ENCODE results near the gene GAGE12F.
"Not testable (repeated sequence)": the region's sequence is repeated elsewhere in the genome, so short reads cannot be mapped to it uniquely, and the experiment has no call there.

GAGE12F gene, protein sequence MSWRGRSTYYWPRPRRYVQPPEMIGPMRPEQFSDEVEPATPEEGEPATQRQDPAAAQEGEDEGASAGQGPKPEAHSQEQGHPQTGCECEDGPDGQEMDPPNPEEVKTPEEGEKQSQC

DNA sequence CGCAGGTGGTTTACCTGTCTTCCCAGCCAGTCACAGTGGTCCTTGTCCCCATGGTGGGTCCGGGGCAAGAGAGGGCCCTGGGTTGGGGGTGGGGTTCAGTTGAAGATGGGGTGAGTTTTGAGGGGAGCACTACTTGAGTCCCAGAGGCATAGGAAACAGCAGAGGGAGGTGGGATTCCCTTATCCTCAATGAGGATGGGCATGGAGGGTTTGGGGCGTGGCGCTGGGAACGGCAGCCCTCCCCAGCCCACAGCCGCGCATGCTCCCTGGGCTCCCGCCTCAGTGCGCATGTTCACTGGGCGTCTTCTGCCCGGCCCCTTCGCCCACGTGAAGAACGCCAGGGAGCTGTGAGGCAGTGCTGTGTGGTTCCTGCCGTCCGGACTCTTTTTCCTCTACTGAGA lies at the start of gene GAGE12F:
TSS of gene GAGE12F (plus strand) at position 301 of the 400 bp plus-strand sequence. CDS start 1,155 bp downstream, outside the sequence.
- not testable (repeated sequence) for DNase-seq

DNA sequence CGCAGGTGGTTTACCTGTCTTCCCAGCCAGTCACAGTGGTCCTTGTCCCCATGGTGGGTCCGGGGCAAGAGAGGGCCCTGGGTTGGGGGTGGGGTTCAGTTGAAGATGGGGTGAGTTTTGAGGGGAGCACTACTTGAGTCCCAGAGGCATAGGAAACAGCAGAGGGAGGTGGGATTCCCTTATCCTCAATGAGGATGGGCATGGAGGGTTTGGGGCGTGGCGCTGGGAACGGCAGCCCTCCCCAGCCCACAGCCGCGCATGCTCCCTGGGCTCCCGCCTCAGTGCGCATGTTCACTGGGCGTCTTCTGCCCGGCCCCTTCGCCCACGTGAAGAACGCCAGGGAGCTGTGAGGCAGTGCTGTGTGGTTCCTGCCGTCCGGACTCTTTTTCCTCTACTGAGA lies 28.8 kb upstream of the GAGE12F start, which contains the start of gene GAGE12C:
TSS of gene GAGE12C (plus strand) at position 301 of the 400 bp plus-strand sequence. CDS start 1,155 bp downstream, outside the sequence.
- DNase-seq = not testable (repeated sequence)

DNA sequence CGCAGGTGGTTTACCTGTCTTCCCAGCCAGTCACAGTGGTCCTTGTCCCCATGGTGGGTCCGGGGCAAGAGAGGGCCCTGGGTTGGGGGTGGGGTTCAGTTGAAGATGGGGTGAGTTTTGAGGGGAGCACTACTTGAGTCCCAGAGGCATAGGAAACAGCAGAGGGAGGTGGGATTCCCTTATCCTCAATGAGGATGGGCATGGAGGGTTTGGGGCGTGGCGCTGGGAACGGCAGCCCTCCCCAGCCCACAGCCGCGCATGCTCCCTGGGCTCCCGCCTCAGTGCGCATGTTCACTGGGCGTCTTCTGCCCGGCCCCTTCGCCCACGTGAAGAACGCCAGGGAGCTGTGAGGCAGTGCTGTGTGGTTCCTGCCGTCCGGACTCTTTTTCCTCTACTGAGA lies 19.2 kb upstream of the GAGE12F start, which contains the start of gene GAGE12D:
TSS of gene GAGE12D (plus strand) at position 301 of the 400 bp plus-strand sequence. CDS start 1,155 bp downstream, outside the sequence.
- DNase-seq = not testable (repeated sequence)

DNA sequence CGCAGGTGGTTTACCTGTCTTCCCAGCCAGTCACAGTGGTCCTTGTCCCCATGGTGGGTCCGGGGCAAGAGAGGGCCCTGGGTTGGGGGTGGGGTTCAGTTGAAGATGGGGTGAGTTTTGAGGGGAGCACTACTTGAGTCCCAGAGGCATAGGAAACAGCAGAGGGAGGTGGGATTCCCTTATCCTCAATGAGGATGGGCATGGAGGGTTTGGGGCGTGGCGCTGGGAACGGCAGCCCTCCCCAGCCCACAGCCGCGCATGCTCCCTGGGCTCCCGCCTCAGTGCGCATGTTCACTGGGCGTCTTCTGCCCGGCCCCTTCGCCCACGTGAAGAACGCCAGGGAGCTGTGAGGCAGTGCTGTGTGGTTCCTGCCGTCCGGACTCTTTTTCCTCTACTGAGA lies 9.7 kb upstream of the GAGE12F start, which contains the start of gene GAGE12E:
TSS of gene GAGE12E (plus strand) at position 301 of the 400 bp plus-strand sequence. CDS start 1,155 bp downstream, outside the sequence.
- not testable (repeated sequence) for DNase-seq

DNA sequence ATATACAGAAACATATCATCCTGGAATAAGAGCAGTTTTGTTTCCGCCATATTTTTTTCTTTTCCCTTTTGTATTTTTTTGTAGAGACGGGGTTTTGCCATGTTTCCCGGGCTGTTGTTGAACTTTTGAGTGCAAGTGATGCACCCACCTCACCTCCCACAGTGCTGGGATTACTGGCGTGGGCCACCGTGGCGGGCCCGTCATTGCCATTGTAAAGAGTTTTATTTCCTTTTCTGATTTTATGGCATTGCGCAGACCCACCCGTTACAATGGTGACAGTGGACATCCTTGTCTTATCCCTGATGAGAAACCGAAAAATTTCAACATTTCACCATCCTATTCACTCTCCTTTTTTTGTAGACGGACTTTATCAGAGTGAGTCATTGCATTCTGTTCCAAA lies 8.1 kb downstream of the GAGE12F start:
- not testable (repeated sequence) for DNase-seq

DNA sequence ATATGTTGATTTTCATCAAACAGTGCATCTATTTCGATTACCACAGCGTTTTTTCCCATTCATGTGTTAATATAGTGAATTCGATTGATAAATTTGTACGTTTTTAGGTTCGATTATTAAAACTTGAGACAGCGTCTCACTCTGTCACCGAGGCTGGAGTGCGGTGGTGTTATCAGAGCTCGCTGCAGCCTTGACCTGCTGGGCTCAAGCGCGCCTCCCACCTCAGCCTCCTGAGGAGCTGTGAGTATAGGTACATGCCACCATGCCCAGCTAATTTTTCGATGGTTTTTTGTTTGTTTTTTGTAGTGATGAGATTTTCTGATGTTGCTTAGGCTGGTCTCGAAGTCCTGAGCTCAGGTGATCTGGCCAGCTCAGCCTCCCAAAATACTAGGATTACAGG lies 8.5 kb downstream of the GAGE12F start:
- not testable (repeated sequence) for DNase-seq

DNA sequence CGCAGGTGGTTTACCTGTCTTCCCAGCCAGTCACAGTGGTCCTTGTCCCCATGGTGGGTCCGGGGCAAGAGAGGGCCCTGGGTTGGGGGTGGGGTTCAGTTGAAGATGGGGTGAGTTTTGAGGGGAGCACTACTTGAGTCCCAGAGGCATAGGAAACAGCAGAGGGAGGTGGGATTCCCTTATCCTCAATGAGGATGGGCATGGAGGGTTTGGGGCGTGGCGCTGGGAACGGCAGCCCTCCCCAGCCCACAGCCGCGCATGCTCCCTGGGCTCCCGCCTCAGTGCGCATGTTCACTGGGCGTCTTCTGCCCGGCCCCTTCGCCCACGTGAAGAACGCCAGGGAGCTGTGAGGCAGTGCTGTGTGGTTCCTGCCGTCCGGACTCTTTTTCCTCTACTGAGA lies 9.5 kb downstream of the GAGE12F start, which contains the start of gene GAGE12G:
TSS of gene GAGE12G (plus strand) at position 301 of the 400 bp plus-strand sequence. CDS start 1,155 bp downstream, outside the sequence.
- DNase-seq = not testable (repeated sequence)

DNA sequence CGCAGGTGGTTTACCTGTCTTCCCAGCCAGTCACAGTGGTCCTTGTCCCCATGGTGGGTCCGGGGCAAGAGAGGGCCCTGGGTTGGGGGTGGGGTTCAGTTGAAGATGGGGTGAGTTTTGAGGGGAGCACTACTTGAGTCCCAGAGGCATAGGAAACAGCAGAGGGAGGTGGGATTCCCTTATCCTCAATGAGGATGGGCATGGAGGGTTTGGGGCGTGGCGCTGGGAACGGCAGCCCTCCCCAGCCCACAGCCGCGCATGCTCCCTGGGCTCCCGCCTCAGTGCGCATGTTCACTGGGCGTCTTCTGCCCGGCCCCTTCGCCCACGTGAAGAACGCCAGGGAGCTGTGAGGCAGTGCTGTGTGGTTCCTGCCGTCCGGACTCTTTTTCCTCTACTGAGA lies 19.0 kb downstream of the GAGE12F start, which contains the start of gene GAGE12H:
TSS of gene GAGE12H (plus strand) at position 301 of the 400 bp plus-strand sequence. CDS start 1,155 bp downstream, outside the sequence.
- not testable (repeated sequence) for DNase-seq

DNA sequence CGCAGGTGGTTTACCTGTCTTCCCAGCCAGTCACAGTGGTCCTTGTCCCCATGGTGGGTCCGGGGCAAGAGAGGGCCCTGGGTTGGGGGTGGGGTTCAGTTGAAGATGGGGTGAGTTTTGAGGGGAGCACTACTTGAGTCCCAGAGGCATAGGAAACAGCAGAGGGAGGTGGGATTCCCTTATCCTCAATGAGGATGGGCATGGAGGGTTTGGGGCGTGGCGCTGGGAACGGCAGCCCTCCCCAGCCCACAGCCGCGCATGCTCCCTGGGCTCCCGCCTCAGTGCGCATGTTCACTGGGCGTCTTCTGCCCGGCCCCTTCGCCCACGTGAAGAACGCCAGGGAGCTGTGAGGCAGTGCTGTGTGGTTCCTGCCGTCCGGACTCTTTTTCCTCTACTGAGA lies 28.6 kb downstream of the GAGE12F start, which contains the start of gene GAGE2A:
TSS of gene GAGE2A (plus strand) at position 301 of the 400 bp plus-strand sequence. CDS start 1,155 bp downstream, outside the sequence.
- not testable (repeated sequence) for DNase-seq

DNA sequence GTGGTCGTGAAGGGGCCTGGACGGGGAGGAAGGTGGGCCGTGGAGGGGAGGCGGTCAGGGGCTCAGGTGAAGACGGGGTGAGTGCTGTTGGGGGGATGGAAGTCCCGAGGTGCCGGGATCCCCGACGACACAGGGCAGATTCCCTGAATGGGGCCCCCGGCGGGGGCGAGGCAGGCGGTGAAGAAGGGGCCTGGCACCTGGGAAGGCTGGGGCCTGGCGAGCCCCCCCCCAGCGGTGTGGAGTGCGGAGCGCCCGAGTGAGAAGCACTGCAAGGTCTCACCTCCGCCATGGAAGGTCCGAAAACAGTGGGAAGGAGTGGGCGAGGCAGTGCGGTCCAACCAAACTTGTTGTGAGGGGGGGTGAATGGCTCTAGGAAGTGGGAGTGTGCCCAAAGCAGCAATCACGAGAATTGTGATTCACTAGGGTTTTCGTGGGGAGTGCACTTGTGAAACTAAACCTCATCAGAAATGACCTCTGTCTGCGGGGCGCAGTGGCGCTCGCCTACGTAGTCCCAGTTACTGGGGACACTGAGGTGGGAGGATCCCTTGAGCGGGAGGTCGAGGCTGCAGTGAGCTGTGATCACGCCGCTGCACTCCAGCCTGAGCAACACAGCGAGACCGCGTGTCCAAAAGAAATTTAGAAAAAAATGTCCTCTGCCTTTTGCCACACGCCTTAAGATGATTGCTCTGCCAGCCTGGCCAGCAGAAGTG lies 29.3 kb downstream of the GAGE12F start:
- not testable (repeated sequence) for DNase-seq

DNA sequence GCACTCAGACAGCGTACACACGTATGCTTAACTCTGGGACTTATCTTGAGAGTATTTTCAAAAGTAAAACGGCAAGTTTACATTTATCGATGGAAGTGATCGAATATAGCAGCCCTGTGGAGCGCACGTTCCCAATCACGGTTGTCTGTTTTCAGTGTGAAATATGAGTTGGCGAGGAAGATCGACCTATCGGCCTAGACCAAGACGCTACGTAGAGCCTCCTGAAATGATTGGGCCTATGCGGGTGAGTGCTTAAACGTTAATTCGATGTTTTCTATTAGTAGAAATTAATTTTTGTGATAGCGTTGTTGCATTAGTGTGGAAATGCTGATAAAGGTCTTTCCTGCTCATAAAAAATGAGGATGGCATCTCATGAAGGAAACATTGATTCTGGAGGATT lies 29.8 kb downstream of the GAGE12F start:
- not testable (repeated sequence) for DNase-seq

DNA sequence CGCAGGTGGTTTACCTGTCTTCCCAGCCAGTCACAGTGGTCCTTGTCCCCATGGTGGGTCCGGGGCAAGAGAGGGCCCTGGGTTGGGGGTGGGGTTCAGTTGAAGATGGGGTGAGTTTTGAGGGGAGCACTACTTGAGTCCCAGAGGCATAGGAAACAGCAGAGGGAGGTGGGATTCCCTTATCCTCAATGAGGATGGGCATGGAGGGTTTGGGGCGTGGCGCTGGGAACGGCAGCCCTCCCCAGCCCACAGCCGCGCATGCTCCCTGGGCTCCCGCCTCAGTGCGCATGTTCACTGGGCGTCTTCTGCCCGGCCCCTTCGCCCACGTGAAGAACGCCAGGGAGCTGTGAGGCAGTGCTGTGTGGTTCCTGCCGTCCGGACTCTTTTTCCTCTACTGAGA lies 38.1 kb downstream of the GAGE12F start, which contains the start of gene GAGE1:
TSS of gene GAGE1 (plus strand) at position 301 of the 400 bp plus-strand sequence. CDS start 1,155 bp downstream, outside the sequence.
- DNase-seq = not testable (repeated sequence)

DNA sequence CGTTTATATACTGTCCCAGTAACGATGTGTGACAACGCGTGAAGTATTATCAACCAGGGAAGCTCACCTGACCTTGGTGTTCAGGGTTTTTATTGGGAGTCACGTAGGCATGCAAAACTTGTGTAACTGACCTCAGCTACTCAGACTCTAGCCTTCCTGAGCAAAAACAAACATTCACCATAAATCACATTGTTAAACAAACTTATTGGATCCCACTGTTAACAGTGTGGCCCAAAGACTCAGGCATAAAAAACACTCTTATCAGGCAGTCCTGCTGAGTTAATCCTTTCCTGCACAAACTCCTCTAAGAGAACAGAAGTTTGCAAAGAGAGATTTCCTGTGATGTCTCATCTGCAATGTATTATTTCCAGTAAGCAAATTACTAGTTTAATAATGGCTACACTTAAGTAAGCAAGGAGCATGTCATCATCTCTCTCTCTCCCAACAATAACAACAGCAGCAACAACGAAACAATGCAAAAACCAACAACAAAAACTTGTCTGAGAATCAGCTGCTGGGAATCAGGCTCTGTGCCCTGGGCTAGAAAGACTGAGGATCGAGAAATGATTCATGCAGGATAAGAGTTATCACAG lies 50.2 kb downstream of the GAGE12F start:
- DNase-seq = no peak
